Mesothelial cell of epicardium (in vitro differentiated cells): Measurements from ENCODE around the gene KIF16B. TPM values are rescaled to one million over a fixed set of nuclear protein-coding genes. Genes with fewer than 3 reads are reported as not detected.
A peak's percentile ranks its signal among the peaks of the same experiment; 100 is the strongest.

Experiments
- DNase-seq, 2 experiments: peaks; one replicate each; pipeline ENCODE4 v3.0.0; 2021; ENCODE audit warnings: low spot score in 2 of 2; ENCODE audit not compliant: unreplicated experiment in 2 of 2
- H3K27ac Mint-ChIP-seq: 2 replicates; pipeline ENCODE4 v1.8.0; 2021; ENCODE audit warnings: mixed read lengths
- H3K27me3 Mint-ChIP-seq: 2 replicates; pipeline ENCODE4 v1.8.0; 2021; ENCODE audit warnings: low read depth, mixed read lengths
- H3K36me3 Mint-ChIP-seq: 2 replicates; pipeline ENCODE4 v1.8.0; 2021; ENCODE audit warnings: mixed read lengths
- H3K4me1 Mint-ChIP-seq: 2 replicates; pipeline ENCODE4 v1.8.0; 2021; ENCODE audit warnings: mixed read lengths
- H3K4me3 Mint-ChIP-seq: 2 replicates; pipeline ENCODE4 v1.8.0; 2021; ENCODE audit warnings: mild to moderate bottlenecking, moderate library complexity, mixed read lengths
- H3K9me3 Mint-ChIP-seq: 2 replicates; pipeline ENCODE4 v1.8.0; 2021; ENCODE audit warnings: mixed read lengths
- CTCF ChIP-seq: fragments of 200-600 bp; sonication (generic); IDR thresholded peaks from one replicate; pipeline ENCODE4 v1.5.0; 2021; ENCODE audit warnings: antibody characterized with exemption; ENCODE audit not compliant: unreplicated experiment
- total RNA-seq: library from RNA; stranded (reverse); gene quantifications from 3 replicates; pipeline ENCODE4 v1.2.1, GENCODE V29; 2021

The KIF16B gene
- total RNA-seq, 1 donor from 2014 or later, result 12.8 TPM

GRCh38 chr20:16419138-16419715, 154.0 kb downstream of the KIF16B start:
- Mint-ChIP-seq H3K4me3 (no peak overlapping the region), H3K27ac (no peak overlapping the region), H3K27me3 (no peaks in the 10 kb centered on the region), H3K9me3 (peaks cover 19% of the 10 kb centered on the region), H3K4me1 (no peaks in the 10 kb centered on the region), H3K36me3 (peaks cover 47% of the 10 kb centered on the region)
- DNase-seq, result no peak
- TF ChIP-seq CTCF, result no peak

GRCh38 chr20:16418616-16419015, 154.6 kb downstream of the KIF16B start:
- Mint-ChIP-seq H3K4me1 (no peaks in the 10 kb centered on the region), H3K27me3 (no peaks in the 10 kb centered on the region), H3K36me3 (peaks cover 41% of the 10 kb centered on the region), H3K4me3 (no peak overlapping the region), H3K9me3 (peaks cover 15% of the 10 kb centered on the region), H3K27ac (no peak overlapping the region)
- TF ChIP-seq CTCF, result no peak
- DNase-seq, result no peak

- no peak overlapping the region for H3K27ac Mint-ChIP-seq
- peaks cover 38% of the 10 kb centered on the region for H3K36me3 Mint-ChIP-seq
- peaks cover 18% of the 10 kb centered on the region for H3K9me3 Mint-ChIP-seq
- H3K27me3 Mint-ChIP-seq, result no peaks in the 10 kb centered on the region
- no peak for DNase-seq
- no peak for TF ChIP-seq CTCF
- no peak overlapping the region for H3K4me3 Mint-ChIP-seq
- H3K4me1 Mint-ChIP-seq, result peaks cover 9% of the 10 kb centered on the region
These were observed 156.2 kb downstream of the KIF16B start for GRCh38 chr20:16417001-16417400.

GRCh38 chr20:16415071-16416053, 157.9 kb downstream of the KIF16B start:
- DNase-seq, result no peak
- H3K9me3 Mint-ChIP-seq, result peaks cover 25% of the 10 kb centered on the region
- no peak overlapping the region for H3K4me3 Mint-ChIP-seq
- no peaks in the 10 kb centered on the region for H3K27me3 Mint-ChIP-seq
- peaks cover 9% of the 10 kb centered on the region for H3K4me1 Mint-ChIP-seq
- H3K27ac Mint-ChIP-seq, result no peak overlapping the region
- TF ChIP-seq CTCF, result no peak
- peaks cover 43% of the 10 kb centered on the region for H3K36me3 Mint-ChIP-seq

GRCh38 chr20:16412906-16413305, 160.3 kb downstream of the KIF16B start:
- H3K27me3 Mint-ChIP-seq, result no peaks in the 10 kb centered on the region
- H3K4me3 Mint-ChIP-seq, result no peak overlapping the region

More at GRCh38 chr20:16412906-16413305, 160.3 kb downstream of the KIF16B start:
- TF ChIP-seq CTCF, result no peak
- peaks cover 22% of the 10 kb centered on the region for H3K4me1 Mint-ChIP-seq
- H3K27ac Mint-ChIP-seq, result peak overlapping the region; percentile 41
- peaks cover 44% of the 10 kb centered on the region for H3K36me3 Mint-ChIP-seq
- H3K9me3 Mint-ChIP-seq, result peaks cover 32% of the 10 kb centered on the region
- no peak for DNase-seq
